H9 (cell line): Measurements from ENCODE around the gene TMEM187. TPM values are rescaled to one million over a fixed set of nuclear protein-coding genes. Genes with fewer than 3 reads are reported as not detected.

ENCODE experiments used
- DNase-seq: peaks from one replicate; pipeline ENCODE4 v3.0.0-alpha.2; 2017
- H2AFZ ChIP-seq: one replicate; pipeline ENCODE4 v1.6.1; 2013; ENCODE audit warnings: mild to moderate bottlenecking, low read length, control low read depth, moderate library complexity
- H2AK5ac ChIP-seq: 2 replicates; pipeline ENCODE4 v1.6.1; 2013; ENCODE audit warnings: low read length, control low read depth, mixed read lengths; ENCODE audit not compliant: insufficient read length
- H2BK120ac ChIP-seq: one replicate; pipeline ENCODE4 v1.6.1; 2013; ENCODE audit warnings: low read depth, mild to moderate bottlenecking, low read length, control low read depth, inconsistent platforms; ENCODE audit not compliant: poor library complexity, severe bottlenecking
- H2BK12ac ChIP-seq: 2 replicates; pipeline ENCODE4 v1.6.1; 2013; ENCODE audit warnings: low read length, control low read depth, mixed read lengths, low read depth; ENCODE audit not compliant: insufficient read length
- H2BK15ac ChIP-seq: 2 replicates; pipeline ENCODE4 v1.6.1; 2013; ENCODE audit warnings: low read depth, low read length, control low read depth
- H2BK20ac ChIP-seq: one replicate; pipeline ENCODE4 v1.6.1; 2013; ENCODE audit warnings: low read depth, mild to moderate bottlenecking, low read length, control low read depth, inconsistent platforms; ENCODE audit not compliant: poor library complexity, severe bottlenecking
- H2BK5ac ChIP-seq: 2 replicates; pipeline ENCODE4 v1.6.1; 2013; ENCODE audit warnings: low read length, control low read depth, mixed read lengths; ENCODE audit not compliant: insufficient read length
- H3K14ac ChIP-seq: 2 replicates; pipeline ENCODE4 v1.6.1; 2013; ENCODE audit warnings: low read length, control low read depth; ENCODE audit not compliant: insufficient read depth
- H3K18ac ChIP-seq: 2 replicates; pipeline ENCODE4 v1.6.1; 2013; ENCODE audit warnings: low read depth, mild to moderate bottlenecking, mixed read lengths, low read length, control low read depth; ENCODE audit not compliant: insufficient read length
- H3K23ac ChIP-seq: 2 replicates; pipeline ENCODE4 v1.6.1; 2013; ENCODE audit warnings: low read length, control low read depth, mixed read lengths, low read depth; ENCODE audit not compliant: insufficient read length
- H3K23me2 ChIP-seq: 2 replicates; pipeline ENCODE4 v1.6.1; 2013; ENCODE audit warnings: low read depth, mild to moderate bottlenecking, mixed read lengths, low read length, control low read depth; ENCODE audit not compliant: insufficient read length, poor library complexity, severe bottlenecking
- H3K27ac ChIP-seq: 2 replicates; pipeline ENCODE4 v1.5.1; 2013; ENCODE audit warnings: low read length, control low read depth, mixed read lengths, low read depth; ENCODE audit not compliant: insufficient read length
- H3K27me3 ChIP-seq: 2 replicates; pipeline ENCODE4 v1.6.1; 2013; ENCODE audit warnings: low read length, control low read depth, inconsistent platforms; ENCODE audit not compliant: insufficient read depth
- H3K4ac ChIP-seq: 2 replicates; pipeline ENCODE4 v1.6.1; 2013; ENCODE audit warnings: low read depth, mild to moderate bottlenecking, control low read depth, inconsistent platforms, low read length, moderate library complexity
- H3K4me1 ChIP-seq: 2 replicates; pipeline ENCODE4 v1.6.1; 2013; ENCODE audit warnings: low read length, control low read depth, inconsistent platforms; ENCODE audit not compliant: insufficient read depth
- H3K4me2 ChIP-seq: 2 replicates; pipeline ENCODE4 v1.6.1; 2013; ENCODE audit warnings: low read length, control low read depth, mixed read lengths; ENCODE audit not compliant: insufficient read length, insufficient read depth
- H3K56ac ChIP-seq: 2 replicates; pipeline ENCODE4 v1.6.1; 2013; ENCODE audit warnings: low read depth, mild to moderate bottlenecking, mixed read lengths, low read length, control low read depth; ENCODE audit not compliant: insufficient read length
- H3K79me1 ChIP-seq: 2 replicates; pipeline ENCODE4 v1.6.1; 2013; ENCODE audit warnings: low read depth, mild to moderate bottlenecking, moderate library complexity, low read length, control low read depth, inconsistent platforms; ENCODE audit not compliant: insufficient read depth, poor library complexity, severe bottlenecking
- H3K79me2 ChIP-seq: 2 replicates; pipeline ENCODE4 v1.6.1; 2013; ENCODE audit warnings: low read length, control low read depth, inconsistent platforms; ENCODE audit not compliant: insufficient read depth
- H3K9ac ChIP-seq: 2 replicates; pipeline ENCODE4 v1.6.1; 2013; ENCODE audit warnings: low read length, control low read depth, mixed read lengths; ENCODE audit not compliant: insufficient read length; ENCODE audit errors: extremely low read depth
- H3K9me3 ChIP-seq: one replicate; pipeline ENCODE4 v1.6.1; 2013; ENCODE audit warnings: low read depth, low read length, inconsistent platforms; ENCODE audit not compliant: control insufficient read depth
- H3T11ph ChIP-seq: one replicate; pipeline ENCODE4 v1.6.1; 2013; ENCODE audit warnings: mild to moderate bottlenecking, low read length, control low read depth, inconsistent platforms
- H4K20me1 ChIP-seq: one replicate; pipeline ENCODE4 v1.6.1; 2013; ENCODE audit not compliant: control insufficient read depth, insufficient read length, insufficient read depth
- H4K5ac ChIP-seq: 2 replicates; pipeline ENCODE4 v1.6.1; 2013; ENCODE audit warnings: low read depth, mild to moderate bottlenecking, mixed read lengths, low read length, control low read depth; ENCODE audit not compliant: insufficient read length
- H4K8ac ChIP-seq: replicated peaks from 2 replicates; pipeline ENCODE4 v1.6.1; 2013; ENCODE audit warnings: low read length, control low read depth, mixed read lengths, low read depth; ENCODE audit not compliant: insufficient read length
- H4K91ac ChIP-seq: 2 replicates; pipeline ENCODE4 v1.6.1; 2013; ENCODE audit warnings: low read depth, mild to moderate bottlenecking, moderate library complexity, mixed read lengths, low read length, control low read depth; ENCODE audit not compliant: insufficient read length
- H3K27ac Mint-ChIP-seq, 3 experiments: 2 replicates in 2 of 3; 3 replicates in 1 of 3; pipeline ENCODE4 v1.8.0; 2020 to 2021; ENCODE audit warnings: mixed read lengths in 3 of 3, mild to moderate bottlenecking in 1 of 3, moderate library complexity in 1 of 3
- H3K27me3 Mint-ChIP-seq: 2 replicates; pipeline ENCODE4 v1.8.0; 2021; ENCODE audit warnings: low read depth, mild to moderate bottlenecking, moderate library complexity, mixed read lengths
- H3K36me3 Mint-ChIP-seq, 3 experiments: 2 replicates in 2 of 3; 3 replicates in 1 of 3; pipeline ENCODE4 v1.8.0; 2020 to 2021; ENCODE audit warnings: low read depth in 3 of 3, mixed read lengths in 3 of 3; ENCODE audit not compliant: insufficient read depth in 1 of 3
- H3K4me1 Mint-ChIP-seq, 2 experiments: 2 replicates each; pipeline ENCODE4 v1.8.0; 2020; ENCODE audit warnings: mixed read lengths in 2 of 2
- H3K4me3 Mint-ChIP-seq, 2 experiments: 2 replicates in 1 of 2; 3 replicates in 1 of 2; pipeline ENCODE4 v1.8.0; 2020 to 2021; ENCODE audit warnings: mild to moderate bottlenecking in 2 of 2, mixed read lengths in 2 of 2, moderate library complexity in 1 of 2
- H3K9me3 Mint-ChIP-seq, 2 experiments: 2 replicates in 1 of 2; 3 replicates in 1 of 2; pipeline ENCODE4 v1.8.0; 2020; ENCODE audit warnings: mild to moderate bottlenecking in 2 of 2, mixed read lengths in 2 of 2, moderate library complexity in 1 of 2
- CTCF ChIP-seq: fragments of 200-600 bp; sonication (generic); conservative IDR thresholded peaks from 3 replicates; pipeline ENCODE4 v1.8.0; 2021; ENCODE audit warnings: antibody characterized with exemption, mild to moderate bottlenecking
- WGBS: extraction: QIAGEN DNeasy Blood & Tissue Kit; methylation state at CpG from one replicate; pipeline ENCODE4 v1.1.7; 2013; ENCODE audit warnings: missing lambda C conversion rate, low lambda C conversion rate, mixed read lengths; ENCODE audit not compliant: insufficient read length; ENCODE audit errors: extremely low coverage; 5-methylcytosine and 5-hydroxymethylcytosine counted together
- total RNA-seq: library from RNA; stranded (reverse); gene quantifications from 2 replicates; pipeline ENCODE4 v1.2.1, GENCODE V29; 2021

The TMEM187 gene
- total RNA-seq, 1 experiment from 2014 or later = 2.7 TPM

- Histone ChIP-seq H2BK15ac (no peak overlapping the region), H3K79me2 (no peaks in the 10 kb centered on the region), H2BK12ac (no peak overlapping the region), H3K23me2 (no peaks in the 10 kb centered on the region), H3K14ac (no peak overlapping the region), H2BK20ac (no peak overlapping the region), H3K18ac (no peak overlapping the region), H3K4ac (no peak overlapping the region), H3K23ac (no peak overlapping the region), H3K56ac (no peak overlapping the region), H3T11ph (no peak overlapping the region), H2AK5ac (no peak overlapping the region), H2AFZ (no peak overlapping the region), H3K27me3 (no peaks in the 10 kb centered on the region), H4K20me1 (no peaks in the 10 kb centered on the region), H3K9ac (no peak overlapping the region), H3K4me2 (no peak overlapping the region), H2BK5ac (no peak overlapping the region), H2BK120ac (no peak overlapping the region), H3K9me3 (peaks cover 5% of the 10 kb centered on the region), H3K4me1 (no peaks in the 10 kb centered on the region), H4K91ac (no peak overlapping the region), H3K27ac (no peak overlapping the region), H3K79me1 (no peaks in the 10 kb centered on the region), H4K8ac (no peak overlapping the region), H4K5ac (no peak overlapping the region)
- Mint-ChIP-seq H3K4me1 (peaks cover 0 to 6% of the 10 kb centered on the region in 2 experiments; a peak in 2 of 4 replicates), H3K36me3 (peaks cover 73 to 96% (median 89%) of the 10 kb centered on the region in 3 experiments), H3K27ac (peak overlapping the region in 2 of 3 experiments; percentile 58 to 72; a peak in 1 of 7 replicates), H3K27me3 (no peaks in the 10 kb centered on the region), H3K9me3 (no peaks in the 10 kb centered on the region; a peak in 1 of 5 replicates), H3K4me3 (no peak overlapping the region)
- no peak for TF ChIP-seq CTCF
- no CpG with 5 or more reads among the region's 44 CpGs for WGBS
- DNase-seq = no peak
Measured at GRCh38 chrX:153954558-153955227, 17.9 kb upstream of the TMEM187 start.
